T47D (cell line): ENCODE results near the gene CSNK2A3.

ENCODE experiments used
- DNase-seq, 2 experiments: peaks; one replicate each; pipeline versions ENCODE4 v3.0.0 to v3.0.0-alpha.2; 2011 to 2012; ENCODE audit warnings: low read depth in 1 of 2, low spot score in 1 of 2
- JUND ChIP-seq: IDR thresholded peaks from 2 replicates; pipeline ENCODE4 v1.6.1; 2012; ENCODE audit warnings: low read depth
- in situ Hi-C: cut with HindIII; loops from 2 replicates; pipeline ENCODE4 v1.10.0; 2016; ENCODE audit warnings: low sequenced_read_pairs, low pct_unique_long_range_greater_than_20kb

CSNK2A3 gene

DNA sequence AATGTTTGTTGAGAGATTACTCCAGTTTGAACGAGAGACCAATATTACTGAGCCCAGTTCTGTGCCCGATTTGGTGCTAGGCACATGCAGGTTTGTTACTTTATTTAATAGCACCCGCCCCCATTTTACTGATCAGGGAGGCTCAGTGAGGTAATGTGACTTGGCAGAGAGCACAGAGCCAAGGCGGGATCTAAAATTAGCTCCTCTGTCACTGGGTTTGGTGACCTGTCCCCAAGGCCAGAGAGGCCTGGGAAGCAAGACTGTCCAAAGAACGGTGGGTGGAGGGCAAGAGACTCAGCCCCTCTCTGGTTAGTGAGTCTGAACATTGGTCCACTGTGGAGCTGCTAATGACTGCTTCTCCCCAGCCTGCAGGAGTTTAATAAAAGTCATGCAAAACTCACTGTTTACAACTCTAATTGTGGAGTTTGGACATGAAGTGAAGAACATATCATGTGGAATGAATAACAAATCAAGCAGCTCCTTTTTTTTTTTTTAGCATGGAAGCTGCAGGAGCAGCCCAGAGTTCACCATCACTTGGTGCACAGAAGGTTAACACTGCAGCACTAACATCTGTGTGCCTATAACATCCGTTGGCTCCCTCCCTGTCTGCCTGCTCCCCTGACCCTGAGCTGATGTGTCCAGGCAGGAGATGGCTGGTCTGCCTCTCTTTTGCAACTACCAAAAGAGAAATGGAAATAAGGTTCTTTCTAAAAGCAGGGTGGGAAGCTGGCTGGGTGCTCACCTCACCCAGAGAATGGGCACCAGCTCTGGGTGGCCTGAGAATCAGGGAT is 39.0 kb downstream of the CSNK2A3 start:
- TF ChIP-seq JUND, result no peak
- in situ Hi-C loops, result no loop called here
- no peak for DNase-seq

- in situ Hi-C loops, result no loop called here
- no peak for TF ChIP-seq JUND
- DNase-seq, result no peak
These were observed 39.6 kb downstream of the CSNK2A3 start for GRCh38 chr11:11313426-11313825.

- no peak for DNase-seq
- no peak for TF ChIP-seq JUND
- in situ Hi-C loops, result no loop called here
These were observed 40.3 kb downstream of the CSNK2A3 start for GRCh38 chr11:11312738-11313137.

DNA sequence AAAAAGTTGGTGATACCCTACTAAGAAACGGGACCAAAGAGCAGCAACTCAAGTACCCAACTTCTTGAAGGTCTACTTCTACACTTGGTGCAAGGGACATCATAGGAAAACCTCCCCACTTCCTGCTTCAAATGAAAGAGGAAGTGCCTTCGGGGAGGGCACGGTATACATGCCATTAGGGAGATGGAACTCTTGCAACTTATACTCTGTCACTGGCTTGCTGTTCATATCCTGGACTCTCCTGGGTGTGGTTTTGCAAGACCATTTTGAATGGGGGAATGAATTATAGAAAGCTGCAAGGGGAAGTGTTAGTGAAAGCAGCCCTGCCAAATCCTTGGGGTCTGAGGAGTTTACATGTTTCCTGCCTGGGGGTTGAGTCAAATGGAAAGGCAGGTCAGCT is 41.9 kb downstream of the CSNK2A3 start:
- in situ Hi-C loops, result no loop called here
- no peak for DNase-seq
- no peak for TF ChIP-seq JUND

GRCh38 chr11:11309906-11310305 is 43.1 kb downstream of the CSNK2A3 start:
- TF ChIP-seq JUND, result no peak
- DNase-seq, result no peak
- in situ Hi-C loops, result no loop called here

- no peak for TF ChIP-seq JUND
- in situ Hi-C loops, result no loop called here
- no peak for DNase-seq
These were observed 44.8 kb downstream of the CSNK2A3 start for GRCh38 chr11:11308249-11308648.

GRCh38 chr11:11306855-11307254 is 46.2 kb downstream of the CSNK2A3 start:
- in situ Hi-C loops, result no loop called here
- TF ChIP-seq JUND, result no peak
- DNase-seq, result no peak

DNA sequence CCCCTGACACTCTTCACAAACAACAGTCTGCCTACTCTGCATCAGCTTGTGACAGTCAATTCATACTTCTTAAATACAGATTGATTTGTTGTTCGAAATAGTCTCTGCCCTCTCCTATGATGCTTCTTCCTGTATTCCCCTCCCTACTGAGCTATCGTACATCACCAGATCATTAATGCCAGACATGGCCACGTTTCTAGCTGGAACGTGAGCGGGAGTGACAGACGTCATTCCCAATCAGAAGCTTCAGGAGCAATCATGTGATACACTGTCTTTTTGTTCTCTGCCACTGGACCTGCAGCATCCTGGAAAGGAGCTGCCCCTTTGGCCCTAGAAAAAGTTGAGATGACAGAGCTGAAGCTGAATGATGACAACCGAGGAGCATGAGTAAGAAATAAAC is 48.5 kb downstream of the CSNK2A3 start:
- no peak for DNase-seq
- no peak for TF ChIP-seq JUND
- in situ Hi-C loops, result no loop called here

GRCh38 chr11:11302565-11302964 is 50.5 kb downstream of the CSNK2A3 start:
- in situ Hi-C loops, result no loop called here
- no peak for DNase-seq
- TF ChIP-seq JUND, result no peak
